T-helper 17 cell (primary cell): ENCODE data around the gene CD8B. TPM values are rescaled to one million over a fixed set of nuclear protein-coding genes. Genes with fewer than 3 reads are reported as not detected.

Experiments used
- ATAC-seq: fragments of 150-1000 bp; cut with Tn5 transposase; 2 replicates; pipeline ENCODE4 v1.10.0; 2021; ENCODE audit warnings: mild to moderate bottlenecking, moderate library complexity
- DNase-seq, 3 donors: peaks; one replicate each; pipeline versions ENCODE4 v3.0.0 to v3.0.0-alpha.2; 2020 to 2021
- H3K9me3 ChIP-seq: one replicate; pipeline ENCODE4 v1.7.0; 2013; ENCODE audit warnings: low read length, mild to moderate bottlenecking; ENCODE audit not compliant: control insufficient read depth, poor library complexity, severe bottlenecking
- H3K27ac Mint-ChIP-seq: one replicate; pipeline ENCODE4 v1.8.0; 2022; ENCODE audit warnings: mild to moderate bottlenecking, moderate library complexity, mixed read lengths
- H3K27me3 Mint-ChIP-seq: one replicate; pipeline ENCODE4 v1.8.0; 2022; ENCODE audit warnings: mixed read lengths
- H3K36me3 Mint-ChIP-seq: one replicate; pipeline ENCODE4 v1.8.0; 2022; ENCODE audit warnings: low read depth, mixed read lengths
- H3K4me1 Mint-ChIP-seq: one replicate; pipeline ENCODE4 v1.8.0; 2022; ENCODE audit warnings: mild to moderate bottlenecking, mixed read lengths
- H3K4me3 Mint-ChIP-seq: one replicate; pipeline ENCODE4 v1.8.0; 2022; ENCODE audit warnings: mild to moderate bottlenecking, moderate library complexity, mixed read lengths
- total RNA-seq, 4 donors: library from RNA in 2 of 4; stranded (reverse) in 2 of 4; gene quantifications; one replicate each; pipeline ENCODE4 v1.2.3 and lab custom pipeline; 2022 to 2026

CD8B gene
- total RNA-seq, 2 donors from 2014 or later, result not detected

DNA sequence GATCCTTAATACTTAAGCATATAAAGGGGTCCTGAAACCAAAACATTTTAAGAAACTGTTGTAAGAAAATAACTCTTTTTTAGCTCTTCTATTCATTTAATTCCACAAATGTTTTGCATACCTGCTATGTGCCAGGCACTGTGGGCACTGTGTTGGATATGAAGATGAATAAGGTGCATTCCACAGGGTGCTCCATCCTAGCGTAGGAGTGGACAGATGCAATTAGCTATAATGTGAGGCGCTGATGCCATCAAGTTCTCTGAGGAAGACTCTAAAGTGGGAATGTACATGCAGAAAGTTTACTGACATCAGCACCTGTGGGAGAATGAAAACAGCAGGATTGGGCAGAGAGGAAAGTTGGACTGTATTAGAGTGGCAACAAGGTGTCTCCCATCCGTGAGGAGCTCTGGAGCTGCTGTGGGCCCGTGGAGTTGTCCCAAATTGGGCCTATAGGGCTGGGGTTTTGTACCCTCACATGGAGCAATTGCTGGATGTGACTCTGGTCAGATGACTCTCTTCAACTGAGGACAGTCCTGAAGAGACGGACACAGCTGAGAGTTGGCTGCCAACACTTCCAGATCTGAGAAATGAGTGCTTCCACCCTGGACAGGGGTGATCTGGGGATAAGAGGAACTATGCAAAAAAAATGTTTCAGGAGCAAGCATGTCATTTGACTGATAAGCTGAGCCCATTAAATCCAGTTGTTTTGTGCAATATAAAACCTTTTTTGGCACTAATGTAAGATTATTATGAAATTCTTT, 93.3 kb downstream of the CD8B start:
- no peaks in the 10 kb centered on the region for H3K27me3 Mint-ChIP-seq
- no peak overlapping the region for H3K27ac Mint-ChIP-seq
- ATAC-seq (no peak), DNase-seq (no peak)
- no peak overlapping the region for H3K4me3 Mint-ChIP-seq
- peaks cover 4% of the 10 kb centered on the region for H3K36me3 Mint-ChIP-seq
- H3K4me1 Mint-ChIP-seq, result peaks cover 7% of the 10 kb centered on the region
- no peaks in the 10 kb centered on the region for H3K9me3 ChIP-seq

Other genes starting within 250 kb of the CD8B start
- 10 to 100 TPM; 57.2 to 58.7 TPM for gene RNF103, start 238.0 kb downstream of the CD8B start, total RNA-seq
- gene RMND5A, start 141.6 kb downstream of the CD8B start, total RNA-seq, result 10 to 100 TPM; 28.4 to 42.3 TPM
- under 1 TPM in 1 of 2 donors, not detected in 1; 0.70 TPM for gene CD8A, start 71.0 kb downstream of the CD8B start, total RNA-seq
- gene RGPD1, start 80.2 kb upstream of the CD8B start, total RNA-seq, result 1 to 10 TPM; 5.4 to 7.8 TPM
- gene PLGLB1, start 160.0 kb upstream of the CD8B start, total RNA-seq, result 1 to 10 TPM; 2.3 to 5.9 TPM